Sigmoid colon (tissue), 4 donors: ENCODE data around the gene ATP10B.

Experiments used
- EP300 ChIP-seq, 4 donors: sonication (generic); formaldehyde crosslinking; IDR thresholded peaks; one replicate each; pipeline ENCODE4 v1.6.1; 2017; ENCODE audit warnings: antibody characterized with exemption in 4 of 4
- POLR2A ChIP-seq, 2 donors: fragments of 450-650 bp; IDR thresholded peaks; one replicate each; pipeline ENCODE4 v1.6.1; 2016; ENCODE audit warnings: antibody characterized with exemption in 2 of 2, mild to moderate bottlenecking in 2 of 2, moderate library complexity in 2 of 2
- TF ChIP-seq, protein P1 (sequence below), 4 experiments: fragments of 450-650 bp in 3 of 4; fragments of 200-600 bp in 1 of 4; IDR thresholded peaks; one replicate each; pipeline ENCODE4 v1.5.1; 2016 to 2019; ENCODE audit warnings: antibody characterized with exemption in 4 of 4, mild to moderate bottlenecking in 3 of 4, moderate library complexity in 2 of 4

GRCh38 chr5:160852049-160852448 is at the start of gene ATP10B:
- TF ChIP-seq EP300 (IDR thresholded peaks at IDR 0.05) (no peak), POLR2A (IDR thresholded peaks at IDR 0.05) (no peak)
- TF ChIP-seq, protein P1, sequence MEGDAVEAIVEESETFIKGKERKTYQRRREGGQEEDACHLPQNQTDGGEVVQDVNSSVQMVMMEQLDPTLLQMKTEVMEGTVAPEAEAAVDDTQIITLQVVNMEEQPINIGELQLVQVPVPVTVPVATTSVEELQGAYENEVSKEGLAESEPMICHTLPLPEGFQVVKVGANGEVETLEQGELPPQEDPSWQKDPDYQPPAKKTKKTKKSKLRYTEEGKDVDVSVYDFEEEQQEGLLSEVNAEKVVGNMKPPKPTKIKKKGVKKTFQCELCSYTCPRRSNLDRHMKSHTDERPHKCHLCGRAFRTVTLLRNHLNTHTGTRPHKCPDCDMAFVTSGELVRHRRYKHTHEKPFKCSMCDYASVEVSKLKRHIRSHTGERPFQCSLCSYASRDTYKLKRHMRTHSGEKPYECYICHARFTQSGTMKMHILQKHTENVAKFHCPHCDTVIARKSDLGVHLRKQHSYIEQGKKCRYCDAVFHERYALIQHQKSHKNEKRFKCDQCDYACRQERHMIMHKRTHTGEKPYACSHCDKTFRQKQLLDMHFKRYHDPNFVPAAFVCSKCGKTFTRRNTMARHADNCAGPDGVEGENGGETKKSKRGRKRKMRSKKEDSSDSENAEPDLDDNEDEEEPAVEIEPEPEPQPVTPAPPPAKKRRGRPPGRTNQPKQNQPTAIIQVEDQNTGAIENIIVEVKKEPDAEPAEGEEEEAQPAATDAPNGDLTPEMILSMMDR (IDR thresholded peaks at IDR 0.05), result no peak
